HG03175 (cell line): ENCODE data around the gene WDR82.

ENCODE experiments used
- ATAC-seq: cut with Tn5 transposase; IDR thresholded peaks from one replicate; pipeline ENCODE4 v1.9.1; 2021; ENCODE audit warnings: mild to moderate bottlenecking, moderate library complexity; ENCODE audit not compliant: unreplicated experiment

Gene WDR82

DNA sequence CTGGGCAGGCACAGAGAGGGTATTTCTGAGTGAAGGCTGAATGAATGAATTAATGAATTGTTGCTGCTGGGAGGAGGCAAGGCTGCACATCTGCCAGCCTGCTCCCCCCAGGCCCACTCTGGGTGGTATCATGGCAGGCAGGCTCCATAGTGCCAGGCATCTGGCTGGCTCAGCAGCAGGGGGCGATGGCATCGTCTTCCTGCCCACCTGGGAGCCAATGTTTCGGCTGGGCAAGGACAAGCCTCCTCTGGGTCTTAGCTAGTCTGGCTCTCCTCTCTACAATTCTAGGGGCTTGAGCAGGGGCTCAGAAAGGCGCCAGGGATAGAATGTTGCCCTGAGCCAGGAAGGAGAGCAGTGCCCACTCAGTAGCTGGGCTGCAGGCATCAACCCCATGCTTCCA, 51.3 kb downstream of the WDR82 start:
- ATAC-seq: no peak

DNA sequence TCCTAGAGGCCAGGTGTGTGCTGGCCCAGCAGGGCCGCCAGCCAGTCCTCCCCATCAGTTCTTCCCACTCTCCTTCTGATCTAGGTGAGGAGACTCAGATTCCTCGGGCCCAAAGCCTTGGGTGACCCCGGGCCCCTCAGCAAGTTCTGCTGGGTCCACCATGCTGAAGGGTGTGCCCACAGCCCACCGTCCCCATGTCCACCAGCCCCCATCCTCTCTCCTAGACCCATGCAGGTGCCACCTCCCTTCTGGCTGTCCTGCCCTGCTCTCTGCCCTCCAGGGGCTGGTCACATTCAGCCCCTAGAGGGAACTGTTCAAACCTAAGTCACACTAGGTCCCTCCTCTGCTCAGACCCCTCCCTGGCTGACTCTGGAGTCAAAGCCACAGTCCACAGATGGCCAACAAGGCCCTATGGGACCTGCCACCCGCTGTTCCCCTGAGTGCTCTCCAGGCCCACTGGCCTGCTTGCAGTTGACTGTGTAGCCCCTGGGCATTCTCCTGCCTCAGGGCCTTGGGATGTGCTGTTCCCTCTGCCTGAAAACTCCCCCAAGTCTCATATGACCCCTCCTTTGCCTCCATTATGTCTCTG, 52.1 kb downstream of the WDR82 start:
- ATAC-seq: no peak

DNA sequence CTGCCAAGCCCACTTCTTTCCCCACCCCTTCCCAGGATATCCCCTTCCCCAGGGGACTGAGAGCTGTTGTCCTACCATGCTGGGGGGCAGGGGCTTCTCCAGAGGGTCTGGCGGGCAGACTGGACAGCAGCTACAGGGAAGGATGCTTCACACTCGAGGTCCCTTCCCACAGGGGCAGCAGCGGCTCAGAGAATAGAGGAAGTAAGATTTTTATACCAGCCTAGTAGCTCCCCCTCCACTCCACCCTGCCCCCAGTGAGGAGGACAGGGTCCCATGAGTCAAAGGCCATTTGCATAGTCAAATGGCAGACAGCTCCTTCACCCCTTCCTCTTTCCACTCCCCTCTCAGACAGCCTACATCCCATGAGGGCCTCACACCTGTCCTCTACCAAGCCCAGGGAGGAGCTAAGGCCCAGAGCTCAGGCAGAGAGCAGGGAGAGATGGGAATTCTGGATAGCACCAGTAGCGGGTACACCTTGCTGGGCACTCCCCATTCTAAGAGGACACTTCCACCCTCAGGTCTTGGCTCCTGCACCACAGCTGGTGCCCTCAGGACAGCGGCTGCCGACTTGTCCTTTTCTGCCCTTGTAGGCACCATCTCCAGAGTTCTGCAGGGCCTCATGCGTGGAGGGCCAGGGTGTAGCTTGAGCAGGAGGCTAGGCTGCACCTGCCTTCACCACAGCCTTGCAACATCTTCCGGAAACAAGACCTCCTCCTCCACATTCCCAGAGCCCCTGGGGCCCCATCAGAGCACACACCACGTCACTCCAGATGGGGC, 52.8 kb downstream of the WDR82 start, which contains the start of gene TLR9:
TSS of gene TLR9 (minus strand) at position 194 of the 777 bp plus-strand sequence. CDS start at position 78, 116 bp downstream.
- ATAC-seq: peak; percentile 83

DNA sequence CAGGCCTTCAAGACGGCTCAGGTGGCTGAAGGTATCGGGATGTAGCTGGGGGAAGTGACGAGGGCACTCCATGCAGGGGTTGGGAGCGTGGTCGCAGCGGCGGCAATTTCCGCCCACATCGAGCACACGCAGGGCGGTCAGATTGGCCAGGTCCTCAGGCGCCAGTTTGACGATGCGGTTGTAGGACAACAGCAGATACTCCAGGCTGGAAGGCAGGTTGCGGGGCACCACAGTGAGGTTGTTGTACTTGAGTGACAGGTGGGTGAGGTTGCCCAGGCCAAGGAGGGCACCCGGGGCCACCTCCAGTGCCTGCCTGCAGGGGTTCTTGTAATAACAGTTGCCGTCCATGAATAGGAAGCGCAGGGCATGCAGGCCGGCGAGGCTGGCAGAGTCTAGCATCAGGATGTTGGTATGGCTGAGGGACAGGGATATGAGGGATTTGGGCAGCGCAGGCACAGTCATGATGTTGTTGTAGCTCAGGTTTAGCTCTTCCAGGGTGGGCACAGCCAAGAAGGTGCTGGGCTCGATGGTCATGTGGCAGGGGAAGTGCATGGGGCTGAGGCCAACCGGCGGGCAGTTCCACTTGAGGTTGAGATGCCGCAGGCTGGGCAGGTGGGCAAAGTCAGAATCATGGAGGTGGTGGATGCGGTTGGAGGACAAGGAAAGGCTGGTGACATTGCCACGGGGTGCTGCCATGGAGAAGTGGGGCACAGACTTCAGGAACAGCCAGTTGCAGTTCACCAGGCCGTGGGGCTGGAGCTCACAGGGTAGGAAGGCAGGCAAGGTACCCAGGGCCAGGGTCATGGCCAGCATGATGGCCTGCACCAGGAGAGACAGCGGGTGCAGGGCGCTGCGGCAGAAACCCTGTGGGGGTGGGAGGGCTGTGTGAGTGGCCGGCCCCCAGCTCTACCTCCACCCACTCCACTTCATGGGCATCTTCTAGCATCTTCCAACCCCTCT, 54.7 kb downstream of the WDR82 start:
- no peak for ATAC-seq

DNA sequence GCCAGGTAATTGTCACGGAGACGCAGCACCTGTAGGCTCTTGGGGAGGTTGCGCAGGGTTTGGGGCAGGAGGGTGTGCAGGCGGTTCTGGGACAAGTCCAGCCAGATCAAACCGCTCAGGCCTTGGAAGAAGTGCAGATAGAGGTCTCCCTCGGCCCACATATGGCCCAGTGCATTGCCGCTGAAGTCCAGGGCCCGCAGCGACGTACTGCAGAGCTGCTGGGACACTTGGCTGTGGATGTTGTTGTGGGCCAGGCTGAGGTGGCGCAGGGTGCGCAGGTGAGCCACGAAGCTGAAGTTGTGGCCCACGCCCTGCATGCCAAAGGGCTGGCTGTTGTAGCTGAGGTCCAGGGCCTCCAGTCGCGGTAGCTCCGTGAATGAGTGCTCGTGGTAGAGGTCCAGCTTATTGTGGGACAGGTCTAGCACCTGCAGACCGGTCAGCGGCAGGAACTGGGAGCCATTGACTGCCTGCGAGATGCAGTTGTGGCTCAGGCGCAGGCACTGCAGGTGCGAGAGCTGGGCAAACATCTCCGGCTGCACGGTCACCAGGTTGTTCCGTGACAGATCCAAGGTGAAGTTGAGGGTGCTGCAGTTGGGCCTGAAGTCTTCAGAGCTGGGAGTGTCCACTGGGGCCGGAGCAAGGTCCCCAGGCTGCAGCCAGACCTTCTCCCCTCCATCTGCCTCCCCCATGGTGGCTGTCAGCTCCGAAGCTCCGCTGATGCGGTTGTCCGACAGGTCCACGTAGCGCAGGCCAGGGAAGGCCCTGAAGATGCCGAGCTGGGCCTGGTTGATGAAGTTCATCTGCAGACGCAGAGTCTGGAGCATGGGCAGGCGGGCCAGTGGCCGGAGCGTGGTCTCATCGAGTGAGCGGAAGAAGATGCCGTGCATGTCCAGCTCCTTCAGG, 55.9 kb downstream of the WDR82 start:
- no peak for ATAC-seq

DNA sequence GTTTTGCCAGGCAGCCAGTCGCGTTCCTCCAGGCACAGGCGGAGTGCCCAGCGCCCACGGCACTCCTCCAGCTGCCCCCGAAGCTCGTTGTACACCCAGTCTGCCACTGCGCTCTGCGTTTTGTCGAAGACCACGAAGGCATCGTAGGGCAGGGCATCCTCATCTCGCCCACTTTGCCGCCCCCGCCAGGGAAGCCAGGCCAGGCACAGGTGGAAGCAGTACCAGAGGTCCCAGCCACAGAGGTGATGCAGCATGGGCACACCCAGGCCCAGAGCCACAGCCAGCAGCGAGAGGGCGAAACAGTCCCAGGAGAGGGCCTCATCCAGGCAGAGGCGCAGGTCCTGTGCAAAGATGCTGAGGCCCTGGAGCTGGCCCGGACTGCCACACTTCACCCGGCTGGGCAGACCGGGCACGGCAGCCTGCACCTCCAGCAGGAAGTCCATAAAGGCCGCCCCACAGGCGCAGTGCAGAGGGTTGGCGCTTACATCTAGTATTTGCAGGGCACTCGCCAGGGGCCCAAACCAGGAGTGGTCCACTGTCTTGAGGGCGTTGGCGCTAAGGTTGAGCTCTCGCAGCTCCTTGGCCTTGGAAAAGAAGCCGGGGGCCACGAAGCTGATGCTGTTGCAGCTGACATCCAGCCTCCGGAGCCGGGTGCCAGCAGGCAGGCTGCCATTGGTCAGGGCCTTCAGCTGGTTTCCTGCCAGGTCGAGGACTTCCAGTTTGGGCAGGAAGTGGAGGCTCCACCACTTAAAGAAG, 56.7 kb downstream of the WDR82 start:
- no peak for ATAC-seq

DNA sequence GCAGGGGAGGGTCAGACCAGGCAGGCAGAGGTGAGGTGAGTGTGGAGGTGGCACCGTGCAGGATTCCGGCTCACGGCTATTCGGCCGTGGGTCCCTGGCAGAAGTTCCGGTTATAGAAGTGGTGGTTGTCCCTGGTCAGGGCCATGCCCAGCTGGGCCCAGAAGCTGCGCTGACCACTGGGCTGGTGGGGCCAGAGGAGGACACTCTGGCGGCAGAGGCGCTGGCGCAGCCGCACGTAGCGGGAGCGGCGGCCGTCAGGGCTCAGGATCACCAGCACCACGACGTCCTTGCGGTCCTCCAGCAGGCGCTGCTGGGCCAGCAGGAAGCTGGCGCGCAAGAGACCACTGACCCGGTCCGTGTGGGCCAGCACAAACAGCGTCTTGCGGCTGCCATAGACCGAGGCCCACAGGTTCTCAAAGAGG, 57.3 kb downstream of the WDR82 start:
- ATAC-seq: no peak

DNA sequence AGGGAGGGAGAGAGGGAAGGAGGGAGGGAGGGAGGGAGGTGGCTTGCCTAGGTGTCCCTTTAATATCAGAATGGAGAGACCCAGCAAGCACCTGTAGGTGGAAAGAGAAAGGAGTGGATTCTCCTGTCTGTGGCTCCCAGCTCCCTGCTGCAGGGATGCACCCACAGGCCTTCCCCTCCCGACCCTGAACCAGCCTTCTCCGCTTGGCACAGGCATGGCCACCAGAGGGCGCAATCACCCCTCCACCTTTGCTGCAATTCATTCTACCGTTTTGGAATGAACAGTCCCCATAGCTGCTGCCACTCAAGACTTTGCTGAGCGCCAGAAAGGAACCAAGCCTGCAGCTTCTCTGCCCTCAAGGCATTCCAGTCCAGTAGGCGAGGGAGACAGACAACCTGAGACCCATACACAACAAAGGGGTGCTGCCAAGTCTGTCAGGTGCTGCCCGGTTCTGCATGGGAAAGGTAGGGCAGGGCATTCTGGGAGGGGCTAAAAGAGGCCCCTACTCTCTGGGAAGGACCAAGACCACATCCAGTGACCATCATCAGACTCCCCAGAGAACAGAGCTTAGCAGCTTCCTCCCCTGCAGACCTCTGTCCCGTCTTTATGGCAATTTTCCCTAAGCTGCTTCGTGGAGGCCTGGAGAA, 57.9 kb downstream of the WDR82 start:
- ATAC-seq: peak; percentile 63

DNA sequence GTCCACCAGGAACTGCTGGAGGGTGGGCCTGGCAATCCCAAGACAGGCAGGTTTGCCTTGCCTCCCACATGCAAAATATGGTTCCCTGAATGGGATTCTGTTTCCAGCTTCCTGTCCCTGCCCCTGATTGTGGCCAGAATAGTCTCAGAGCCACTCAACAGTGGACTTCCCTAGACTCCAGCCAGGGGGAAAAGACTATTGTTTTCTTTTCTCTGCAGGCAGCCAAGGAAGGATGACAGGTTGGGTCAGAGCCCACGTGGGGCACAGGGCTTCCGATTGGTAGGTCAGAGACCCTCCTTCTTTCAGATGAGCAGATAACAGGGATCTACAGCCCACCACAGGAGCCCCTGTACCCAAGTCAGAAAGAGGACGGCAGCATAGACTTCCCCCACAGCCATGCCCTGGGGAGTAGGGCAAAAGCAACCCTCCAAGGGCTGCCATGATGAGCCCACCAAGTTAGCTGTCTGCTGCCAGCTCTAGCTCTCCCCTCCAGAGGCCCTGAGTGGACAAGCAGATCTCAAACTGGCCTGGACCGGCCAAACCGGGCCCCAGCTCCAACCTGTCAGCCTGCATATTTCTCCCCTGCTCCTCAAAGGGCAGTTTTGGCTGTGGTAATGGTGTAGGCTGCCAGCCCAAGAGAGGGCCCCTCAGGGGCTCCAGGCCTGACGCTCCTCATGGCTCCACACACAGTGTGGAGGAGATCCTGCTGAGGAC, 59.4 kb downstream of the WDR82 start:
- ATAC-seq: no peak

DNA sequence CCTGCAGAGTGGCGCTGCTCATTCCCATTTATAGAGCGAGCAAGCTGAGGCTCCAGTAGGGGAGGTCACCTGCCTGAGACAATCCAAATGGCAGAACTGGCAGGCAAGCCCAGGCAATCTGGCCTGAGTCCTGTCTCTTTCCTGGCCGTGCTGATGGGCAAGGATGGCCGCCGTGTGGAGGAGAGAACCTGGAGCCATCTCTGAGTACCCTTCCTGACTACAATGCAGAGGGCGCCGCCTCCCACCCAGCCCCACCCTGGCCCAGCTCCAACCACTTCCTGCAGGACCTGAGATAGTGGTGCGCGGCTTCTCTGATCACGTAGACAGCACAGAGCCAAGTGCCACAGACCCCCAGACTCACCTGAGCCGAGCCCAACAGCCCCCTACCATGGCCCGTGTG, 60.0 kb downstream of the WDR82 start:
- no peak for ATAC-seq

DNA sequence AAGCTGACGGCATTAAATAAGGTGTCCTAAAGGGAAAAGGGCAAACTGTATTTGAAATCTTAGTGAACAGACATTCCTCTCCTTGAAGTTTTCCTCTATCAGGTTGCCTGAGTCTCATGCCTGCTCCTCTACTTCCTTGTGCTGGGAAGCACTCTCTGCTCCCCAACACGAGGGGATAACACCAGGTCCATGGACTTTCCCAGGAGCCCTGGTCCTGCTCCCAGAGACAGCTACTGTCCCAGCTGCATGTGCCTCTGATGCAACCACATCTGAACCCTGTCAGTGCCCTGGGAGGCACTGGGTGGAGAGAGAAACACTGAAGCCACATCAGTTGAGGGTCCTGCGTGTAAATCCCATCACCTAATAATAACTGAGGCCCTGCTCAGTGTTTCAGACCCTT, 60.4 kb downstream of the WDR82 start:
- ATAC-seq: no peak

DNA sequence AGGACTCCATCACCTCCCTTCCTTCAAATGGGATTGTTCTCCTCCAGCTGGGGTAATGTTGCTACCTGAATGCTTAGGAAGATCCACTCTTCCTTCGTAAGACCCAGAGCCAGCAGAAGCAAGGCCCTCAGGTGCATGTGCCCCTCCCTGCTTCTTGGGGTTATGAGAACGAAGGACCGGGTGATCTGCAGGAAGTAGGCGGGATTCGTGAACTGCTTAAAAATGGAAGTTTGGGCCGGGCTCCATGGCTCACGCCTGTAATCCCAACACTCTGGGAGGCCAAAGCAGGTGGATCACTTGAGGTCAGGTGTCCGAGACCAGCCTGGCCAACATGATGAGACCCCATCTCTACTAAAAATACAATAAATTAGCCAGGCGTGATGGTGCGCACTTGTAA, 61.0 kb downstream of the WDR82 start:
- no peak for ATAC-seq

DNA sequence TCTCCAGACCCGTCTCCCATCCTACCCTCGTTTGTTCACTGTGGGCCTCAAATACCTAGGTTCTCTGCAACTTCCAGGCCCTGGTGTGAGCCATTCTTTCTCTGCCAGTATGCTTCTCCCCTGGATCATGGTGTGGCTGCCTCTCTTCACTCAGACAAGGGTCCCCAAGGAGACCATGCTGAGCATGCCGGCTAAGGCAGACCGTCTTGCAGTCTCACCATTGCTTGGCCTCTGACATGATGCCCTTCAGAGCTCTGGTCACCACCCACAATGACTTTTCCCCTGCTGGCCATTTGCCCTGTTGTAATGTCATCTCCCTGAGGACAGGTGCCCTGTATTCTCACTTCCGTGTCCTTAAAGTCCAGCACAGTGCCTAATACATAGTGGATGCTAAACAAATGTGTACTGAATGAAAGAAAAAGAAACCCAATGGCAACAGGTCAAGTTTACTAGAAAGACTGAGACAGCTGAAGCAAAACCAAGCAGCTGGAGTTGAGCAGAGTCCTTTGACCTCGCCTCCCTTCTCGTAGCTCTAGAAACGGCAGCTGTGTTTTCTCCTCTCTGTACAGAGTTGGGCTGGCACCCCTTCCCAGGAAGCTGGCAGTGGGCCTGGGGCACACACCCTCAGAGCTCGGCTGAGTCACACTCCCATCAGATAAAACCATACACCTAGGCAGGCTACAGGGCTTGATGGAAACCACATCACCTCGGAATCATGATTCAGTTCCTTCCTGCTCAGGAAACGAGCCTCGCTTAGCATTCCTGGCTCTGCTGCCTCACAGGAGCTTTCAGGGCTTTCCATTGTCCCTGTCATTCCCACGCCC, 61.7 kb downstream of the WDR82 start:
- no peak for ATAC-seq

DNA sequence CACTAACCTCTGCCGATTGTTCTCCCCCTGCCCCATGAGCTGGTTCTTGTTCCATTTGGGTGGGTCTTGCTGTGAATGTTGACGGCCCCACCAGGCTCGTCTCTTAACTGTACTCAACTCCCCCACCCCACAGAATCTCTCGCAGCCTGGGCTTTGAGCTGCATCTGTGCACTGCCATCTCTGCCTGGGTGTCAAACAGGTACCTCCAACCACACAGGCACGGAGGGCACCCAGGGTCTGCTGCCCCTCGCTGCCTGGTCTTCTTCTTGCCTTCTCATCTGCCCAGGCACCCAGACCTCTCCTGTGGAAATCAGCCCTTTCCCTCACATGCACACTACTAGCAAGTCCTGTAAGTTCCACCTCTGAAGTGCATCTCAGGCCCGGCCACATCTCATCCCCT, 63.1 kb downstream of the WDR82 start:
- no peak for ATAC-seq

DNA sequence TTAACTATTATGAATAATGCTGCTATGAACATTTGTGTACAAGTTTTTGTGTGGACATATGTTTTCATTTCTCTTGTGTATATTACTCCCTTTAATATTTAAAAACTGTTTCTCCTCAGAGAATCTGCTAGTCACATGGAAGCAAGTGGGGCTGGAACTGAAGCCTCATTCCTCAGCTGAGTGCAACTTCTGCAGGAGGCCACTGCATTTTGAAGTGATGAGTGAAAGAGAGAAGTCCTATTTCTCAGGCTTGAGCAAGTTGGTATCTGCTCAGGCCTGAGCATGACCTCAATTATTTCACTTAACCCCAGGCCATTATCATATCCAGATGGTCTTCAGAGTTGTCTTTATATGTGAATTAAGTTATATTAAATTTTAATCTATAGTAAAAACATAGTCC, 64.5 kb downstream of the WDR82 start:
- ATAC-seq: no peak

DNA sequence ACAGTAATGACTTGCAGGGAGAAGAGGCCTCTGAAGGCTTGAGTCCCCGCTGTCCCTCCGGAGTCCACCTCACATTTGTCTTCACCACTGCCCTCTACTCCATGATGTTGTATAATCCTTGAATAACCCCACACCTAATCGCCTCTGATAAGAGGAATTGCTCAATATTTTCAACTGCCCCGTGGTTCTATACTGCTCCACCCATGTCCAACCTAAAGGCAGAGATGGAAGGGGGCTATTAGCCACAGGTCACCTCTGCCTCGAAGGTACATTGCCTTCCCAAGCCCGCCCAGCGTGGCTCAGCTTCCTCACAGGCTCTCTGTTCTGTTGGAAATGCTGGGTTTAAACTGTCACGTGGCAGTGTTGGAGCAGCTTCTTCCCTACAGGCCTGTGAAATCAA, 65.4 kb downstream of the WDR82 start:
- no peak for ATAC-seq

DNA sequence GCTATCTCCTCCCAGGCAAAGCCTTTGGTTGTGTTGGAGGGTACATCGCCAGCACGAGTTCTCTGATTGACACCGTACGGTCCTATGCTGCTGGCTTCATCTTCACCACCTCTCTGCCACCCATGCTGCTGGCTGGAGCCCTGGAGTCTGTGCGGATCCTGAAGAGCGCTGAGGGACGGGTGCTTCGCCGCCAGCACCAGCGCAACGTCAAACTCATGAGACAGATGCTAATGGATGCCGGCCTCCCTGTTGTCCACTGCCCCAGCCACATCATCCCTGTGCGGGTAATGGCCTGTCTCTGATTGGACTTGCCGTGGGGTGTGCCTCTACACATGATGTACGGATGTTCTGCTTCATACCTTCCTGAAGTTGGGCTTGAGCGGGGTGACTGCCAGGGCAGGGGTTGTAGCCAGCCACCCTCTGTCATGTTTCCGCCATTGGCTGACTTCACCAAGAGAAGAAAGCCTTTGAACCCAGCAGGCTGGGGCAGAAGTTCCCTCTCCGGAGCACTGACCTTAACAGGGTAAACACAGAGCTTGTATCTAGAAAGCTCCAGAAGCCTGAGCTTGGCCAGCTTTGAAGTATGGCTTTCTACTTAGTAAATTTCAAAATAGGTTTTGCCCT, 67.1 kb downstream of the WDR82 start:
- ATAC-seq: no peak
